Upper lobe of left lung (tissue), 4 donors: Measurements from ENCODE around the gene HOXA7.

ENCODE experiments used
- EP300 ChIP-seq, 4 donors: sonication (generic); formaldehyde crosslinking; IDR thresholded peaks; one replicate each; pipeline ENCODE4 v1.5.1; 2017; ENCODE audit warnings: antibody characterized with exemption in 4 of 4, control low read depth in 2 of 4
- POLR2A ChIP-seq, 4 donors: fragments of 450-650 bp; IDR thresholded peaks; one replicate each; pipeline ENCODE4 v1.5.1; 2016 to 2017; ENCODE audit warnings: antibody characterized with exemption in 4 of 4, mild to moderate bottlenecking in 2 of 4
- POLR2AphosphoS5 ChIP-seq, 2 donors: sonication (generic); formaldehyde crosslinking; IDR thresholded peaks; one replicate each; pipeline ENCODE4 v1.5.1; 2017; ENCODE audit warnings: antibody characterized with exemption in 2 of 2
- TF ChIP-seq, protein P1 (sequence below), 6 experiments: fragments of 450-650 bp in 4 of 6; fragments of 200-600 bp in 2 of 6; sonication (generic) in 2 of 6; IDR thresholded peaks; one replicate each; pipeline ENCODE4 v1.5.1; 2016 to 2019; ENCODE audit warnings: antibody characterized with exemption in 6 of 6

DNA sequence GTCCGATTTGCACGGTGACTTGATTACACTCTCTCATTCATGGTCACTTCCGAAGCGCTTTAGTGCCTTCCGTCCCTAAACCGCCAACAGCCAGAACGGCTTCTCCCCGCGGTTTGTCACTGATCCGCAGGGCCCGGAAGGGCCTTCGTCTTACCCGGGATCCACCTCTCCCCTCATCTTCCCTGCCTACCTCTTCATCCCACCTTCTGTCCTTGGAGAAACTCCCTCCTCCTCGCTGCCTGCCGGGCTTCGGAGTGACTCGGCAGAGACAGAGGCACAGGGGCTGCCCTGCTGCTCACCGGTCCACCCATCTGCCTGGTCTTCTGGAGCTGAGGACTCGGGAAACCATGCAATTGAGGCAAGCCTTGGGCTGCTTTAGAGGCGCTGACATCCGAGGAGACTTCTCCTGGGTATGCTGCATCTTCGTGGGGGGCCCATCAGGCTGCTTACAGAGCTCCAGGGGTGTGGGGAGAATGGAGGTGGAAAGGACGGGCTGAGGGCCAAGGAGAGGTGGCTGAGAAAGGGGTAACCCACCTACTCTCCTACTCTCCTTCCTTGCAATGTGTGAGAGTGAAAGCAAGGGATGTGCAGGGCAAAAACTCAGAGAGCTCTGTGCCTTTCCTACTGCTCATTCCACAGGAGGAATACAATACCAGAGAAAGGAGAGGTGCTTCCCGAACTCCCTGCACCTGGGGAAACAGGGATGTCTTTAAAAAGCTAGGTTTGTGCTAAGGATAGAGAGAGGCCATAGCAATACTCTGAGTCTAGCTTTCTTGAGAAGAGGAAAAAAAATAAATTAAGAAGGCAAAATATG is 29.6 kb upstream of the HOXA7 start:
- TF ChIP-seq, protein P1, sequence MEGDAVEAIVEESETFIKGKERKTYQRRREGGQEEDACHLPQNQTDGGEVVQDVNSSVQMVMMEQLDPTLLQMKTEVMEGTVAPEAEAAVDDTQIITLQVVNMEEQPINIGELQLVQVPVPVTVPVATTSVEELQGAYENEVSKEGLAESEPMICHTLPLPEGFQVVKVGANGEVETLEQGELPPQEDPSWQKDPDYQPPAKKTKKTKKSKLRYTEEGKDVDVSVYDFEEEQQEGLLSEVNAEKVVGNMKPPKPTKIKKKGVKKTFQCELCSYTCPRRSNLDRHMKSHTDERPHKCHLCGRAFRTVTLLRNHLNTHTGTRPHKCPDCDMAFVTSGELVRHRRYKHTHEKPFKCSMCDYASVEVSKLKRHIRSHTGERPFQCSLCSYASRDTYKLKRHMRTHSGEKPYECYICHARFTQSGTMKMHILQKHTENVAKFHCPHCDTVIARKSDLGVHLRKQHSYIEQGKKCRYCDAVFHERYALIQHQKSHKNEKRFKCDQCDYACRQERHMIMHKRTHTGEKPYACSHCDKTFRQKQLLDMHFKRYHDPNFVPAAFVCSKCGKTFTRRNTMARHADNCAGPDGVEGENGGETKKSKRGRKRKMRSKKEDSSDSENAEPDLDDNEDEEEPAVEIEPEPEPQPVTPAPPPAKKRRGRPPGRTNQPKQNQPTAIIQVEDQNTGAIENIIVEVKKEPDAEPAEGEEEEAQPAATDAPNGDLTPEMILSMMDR (IDR thresholded peaks at IDR 0.05), result no peak
- no peak for TF ChIP-seq POLR2A (IDR thresholded peaks at IDR 0.05)
- no peak for TF ChIP-seq POLR2AphosphoS5 (IDR thresholded peaks at IDR 0.05)
- no peak for TF ChIP-seq EP300 (IDR thresholded peaks at IDR 0.05)
